ENCODE measurements around the gene BHLHE41. TPM values are rescaled to one million over a fixed set of nuclear protein-coding genes. Genes with fewer than 3 reads are reported as not detected.

BHLHE41 gene
- total RNA-seq, 1 experiment from 2014 or later = 4.3 TPM

- Histone ChIP-seq H3K4me3 (ENCODE audit: low read depth, low read length, poor library complexity, severe bottlenecking) (no peak overlapping the region), H3K27me3 (replicated peaks; ENCODE audit: insufficient read depth, low read depth, low read length, poor library complexity) (no peaks in the 10 kb centered on the region), H3K36me3 (ENCODE audit: insufficient read depth, low read length, poor library complexity, severe bottlenecking) (no peaks in the 10 kb centered on the region), H3K4me1 (ENCODE audit: insufficient read depth, low read length, poor library complexity, severe bottlenecking) (no peaks in the 10 kb centered on the region), H3K9me3 (ENCODE audit: low read depth, low read length, poor library complexity, severe bottlenecking) (no peaks in the 10 kb centered on the region), H3K27ac (ENCODE audit: low read depth, low read length, poor library complexity, severe bottlenecking) (no peak overlapping the region)
- ChIA-PET CTCF (no interaction called here), POLR2A (ENCODE audit: low non-redundant PET) (no interaction called here)
- TF ChIP-seq CTCF (conservative IDR thresholded peaks at IDR 0.05; ENCODE audit: low read depth, low read length) (no peak), EZH2 (IDR thresholded peaks at IDR 0.05; ENCODE audit: borderline replicate concordance, low read depth, low read length, poor library complexity, severe bottlenecking) (no peak)
- intact Hi-C loops (cut with micrococcal nuclease; ENCODE audit: unreplicated experiment) = no loop called here
- DNase-seq (ENCODE audit: low spot score) = no peak
- no TSS peak for BruUV-seq (replicated peaks)
These were observed 37.3 kb upstream of the BHLHE41 start for GRCh38 chr12:26162174-26162573.

- no peak for TF ChIP-seq EZH2 (IDR thresholded peaks at IDR 0.05; ENCODE audit: borderline replicate concordance, low read depth, low read length, poor library complexity, severe bottlenecking)
- no peak for TF ChIP-seq CTCF (conservative IDR thresholded peaks at IDR 0.05; ENCODE audit: low read depth, low read length)
- DNase-seq (ENCODE audit: low spot score) = no peak
- Histone ChIP-seq H3K36me3 (ENCODE audit: insufficient read depth, low read length, poor library complexity, severe bottlenecking) (no peaks in the 10 kb centered on the region), H3K4me3 (ENCODE audit: low read depth, low read length, poor library complexity, severe bottlenecking) (no peak overlapping the region), H3K27ac (ENCODE audit: low read depth, low read length, poor library complexity, severe bottlenecking) (no peak overlapping the region), H3K27me3 (replicated peaks; ENCODE audit: insufficient read depth, low read depth, low read length, poor library complexity) (no peaks in the 10 kb centered on the region), H3K9me3 (ENCODE audit: low read depth, low read length, poor library complexity, severe bottlenecking) (no peaks in the 10 kb centered on the region), H3K4me1 (ENCODE audit: insufficient read depth, low read length, poor library complexity, severe bottlenecking) (no peaks in the 10 kb centered on the region)
- no TSS peak for BruUV-seq (replicated peaks)
- intact Hi-C loops (cut with micrococcal nuclease; ENCODE audit: unreplicated experiment) = no loop called here
- POLR2A ChIA-PET (ENCODE audit: low non-redundant PET) = interaction anchor here (0.5 to 0.6 kb wide), 2 partner anchors 11 to 506 kb away, joined by 3 to 4 read pairs; no protein-coding TSS in a partner anchor
- CTCF ChIA-PET = no interaction called here
These were observed 33.4 kb upstream of the BHLHE41 start for GRCh38 chr12:26158078-26158764.

DNA sequence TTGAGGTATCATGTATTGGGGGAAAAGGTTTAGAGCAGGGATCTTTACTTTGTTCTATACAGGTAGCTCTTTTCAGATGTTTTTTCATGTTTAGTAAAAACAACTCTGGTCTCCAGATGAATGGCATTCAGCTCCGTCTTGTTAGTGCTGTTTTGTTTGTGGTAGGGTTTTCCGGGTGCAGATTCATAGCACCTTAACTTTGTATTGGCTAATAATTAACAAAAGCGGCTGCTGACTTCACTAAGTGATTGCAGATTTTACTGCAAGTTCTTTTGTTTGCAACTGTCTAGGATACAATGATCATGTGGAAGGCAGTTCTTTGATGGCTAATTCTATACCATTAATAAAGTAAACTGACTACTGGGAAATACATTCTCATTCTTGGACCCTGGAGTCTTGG, 32.2 kb upstream of the BHLHE41 start:
- no TSS peak for BruUV-seq (replicated peaks)
- H3K36me3 ChIP-seq (ENCODE audit: insufficient read depth, low read length, poor library complexity, severe bottlenecking) = no peaks in the 10 kb centered on the region
- intact Hi-C loops (cut with micrococcal nuclease; ENCODE audit: unreplicated experiment) = no loop called here
- TF ChIP-seq EZH2 (IDR thresholded peaks at IDR 0.05; ENCODE audit: borderline replicate concordance, low read depth, low read length, poor library complexity, severe bottlenecking) (no peak), CTCF (conservative IDR thresholded peaks at IDR 0.05; ENCODE audit: low read depth, low read length) (no peak)
- H3K4me3 ChIP-seq (ENCODE audit: low read depth, low read length, poor library complexity, severe bottlenecking) = no peak overlapping the region
- no peak overlapping the region for H3K27ac ChIP-seq (ENCODE audit: low read depth, low read length, poor library complexity, severe bottlenecking)
- DNase-seq (ENCODE audit: low spot score) = no peak
- ChIA-PET CTCF (no interaction called here), POLR2A (ENCODE audit: low non-redundant PET) (no interaction called here)
- H3K4me1 ChIP-seq (ENCODE audit: insufficient read depth, low read length, poor library complexity, severe bottlenecking) = no peaks in the 10 kb centered on the region
- H3K9me3 ChIP-seq (ENCODE audit: low read depth, low read length, poor library complexity, severe bottlenecking) = no peaks in the 10 kb centered on the region
- H3K27me3 ChIP-seq (replicated peaks; ENCODE audit: insufficient read depth, low read depth, low read length, poor library complexity) = no peaks in the 10 kb centered on the region

Data from A673 (cell line).